C4-2B (cell line): Measurements from ENCODE around the gene ADPGK.

Experiments used
- ZFX ChIP-seq: fragments of 450-650 bp; IDR thresholded peaks from 2 replicates; pipeline ENCODE4 v1.6.1; 2017
- TF ChIP-seq, protein P1 (sequence below): fragments of 450-650 bp; conservative IDR thresholded peaks from 2 replicates; pipeline ENCODE4 v1.5.1; 2017; ENCODE audit warnings: mild to moderate bottlenecking

- no peak for TF ChIP-seq ZFX
- TF ChIP-seq, protein P1, sequence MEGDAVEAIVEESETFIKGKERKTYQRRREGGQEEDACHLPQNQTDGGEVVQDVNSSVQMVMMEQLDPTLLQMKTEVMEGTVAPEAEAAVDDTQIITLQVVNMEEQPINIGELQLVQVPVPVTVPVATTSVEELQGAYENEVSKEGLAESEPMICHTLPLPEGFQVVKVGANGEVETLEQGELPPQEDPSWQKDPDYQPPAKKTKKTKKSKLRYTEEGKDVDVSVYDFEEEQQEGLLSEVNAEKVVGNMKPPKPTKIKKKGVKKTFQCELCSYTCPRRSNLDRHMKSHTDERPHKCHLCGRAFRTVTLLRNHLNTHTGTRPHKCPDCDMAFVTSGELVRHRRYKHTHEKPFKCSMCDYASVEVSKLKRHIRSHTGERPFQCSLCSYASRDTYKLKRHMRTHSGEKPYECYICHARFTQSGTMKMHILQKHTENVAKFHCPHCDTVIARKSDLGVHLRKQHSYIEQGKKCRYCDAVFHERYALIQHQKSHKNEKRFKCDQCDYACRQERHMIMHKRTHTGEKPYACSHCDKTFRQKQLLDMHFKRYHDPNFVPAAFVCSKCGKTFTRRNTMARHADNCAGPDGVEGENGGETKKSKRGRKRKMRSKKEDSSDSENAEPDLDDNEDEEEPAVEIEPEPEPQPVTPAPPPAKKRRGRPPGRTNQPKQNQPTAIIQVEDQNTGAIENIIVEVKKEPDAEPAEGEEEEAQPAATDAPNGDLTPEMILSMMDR: no peak
Measured at GRCh38 chr15:72766780-72767179, 16.8 kb downstream of the ADPGK start.
